HEK293 (cell line): ENCODE measurements around the gene ZSCAN25.

Experiments
- CTCF ChIP-seq: fragments of 450-650 bp; formaldehyde crosslinking; IDR thresholded peaks from 2 replicates; pipeline ENCODE4 v1.5.1; 2016; ENCODE audit warnings: missing biosample characterization, missing genetic modification characterization
- GLI4 ChIP-seq: fragments of 450-650 bp; formaldehyde crosslinking; IDR thresholded peaks from 2 replicates; pipeline ENCODE4 v1.5.1; 2016; ENCODE audit warnings: missing biosample characterization, missing genetic modification characterization
- KLF9 ChIP-seq: fragments of 450-650 bp; formaldehyde crosslinking; IDR thresholded peaks from 2 replicates; pipeline ENCODE4 v1.5.1; 2016; ENCODE audit warnings: missing biosample characterization, missing genetic modification characterization, low read depth
- ZNF157 ChIP-seq: fragments of 450-650 bp; formaldehyde crosslinking; IDR thresholded peaks from 2 replicates; pipeline ENCODE4 v1.5.1; 2016; ENCODE audit warnings: missing biosample characterization, missing genetic modification characterization
- TF ChIP-seq, protein P1 (sequence below): fragments of 450-650 bp; formaldehyde crosslinking; IDR thresholded peaks from 2 replicates; pipeline ENCODE4 v1.5.1; 2016; ENCODE audit warnings: missing biosample characterization, missing genetic modification characterization, low read depth
- TF ChIP-seq, protein P2 (sequence below): fragments of 450-650 bp; formaldehyde crosslinking; IDR thresholded peaks from 2 replicates; pipeline ENCODE4 v1.5.1; 2016; ENCODE audit warnings: missing biosample characterization, missing genetic modification characterization

DNA sequence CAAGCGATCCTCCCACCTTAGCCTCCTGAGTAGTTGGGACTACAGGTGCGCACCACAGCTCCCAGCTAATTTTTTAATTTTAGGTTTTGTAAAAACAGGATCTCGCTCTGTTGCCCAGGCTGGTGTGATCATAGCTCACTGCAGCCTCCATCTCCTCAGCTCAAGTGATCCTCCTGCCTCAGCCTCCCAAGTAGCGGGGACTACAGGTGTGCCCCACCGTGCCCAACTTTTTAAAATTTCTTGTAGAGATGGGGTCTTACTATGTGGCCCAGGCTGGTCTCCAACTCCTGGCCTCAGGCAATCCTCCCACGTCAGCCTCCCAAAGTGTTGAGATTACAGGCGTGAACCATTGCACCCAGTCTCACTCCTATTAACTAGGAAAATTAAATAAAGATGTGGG, 11.2 kb upstream of the ZSCAN25 start:
- TF ChIP-seq KLF9 (no peak), ZNF157 (no peak), CTCF (tag by site-specific recombination) (no peak), GLI4 (no peak)
- TF ChIP-seq, protein P1, sequence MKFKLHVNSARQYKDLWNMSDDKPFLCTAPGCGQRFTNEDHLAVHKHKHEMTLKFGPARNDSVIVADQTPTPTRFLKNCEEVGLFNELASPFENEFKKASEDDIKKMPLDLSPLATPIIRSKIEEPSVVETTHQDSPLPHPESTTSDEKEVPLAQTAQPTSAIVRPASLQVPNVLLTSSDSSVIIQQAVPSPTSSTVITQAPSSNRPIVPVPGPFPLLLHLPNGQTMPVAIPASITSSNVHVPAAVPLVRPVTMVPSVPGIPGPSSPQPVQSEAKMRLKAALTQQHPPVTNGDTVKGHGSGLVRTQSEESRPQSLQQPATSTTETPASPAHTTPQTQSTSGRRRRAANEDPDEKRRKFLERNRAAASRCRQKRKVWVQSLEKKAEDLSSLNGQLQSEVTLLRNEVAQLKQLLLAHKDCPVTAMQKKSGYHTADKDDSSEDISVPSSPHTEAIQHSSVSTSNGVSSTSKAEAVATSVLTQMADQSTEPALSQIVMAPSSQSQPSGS (tag by site-specific recombination), result no peak
- TF ChIP-seq, protein P2, sequence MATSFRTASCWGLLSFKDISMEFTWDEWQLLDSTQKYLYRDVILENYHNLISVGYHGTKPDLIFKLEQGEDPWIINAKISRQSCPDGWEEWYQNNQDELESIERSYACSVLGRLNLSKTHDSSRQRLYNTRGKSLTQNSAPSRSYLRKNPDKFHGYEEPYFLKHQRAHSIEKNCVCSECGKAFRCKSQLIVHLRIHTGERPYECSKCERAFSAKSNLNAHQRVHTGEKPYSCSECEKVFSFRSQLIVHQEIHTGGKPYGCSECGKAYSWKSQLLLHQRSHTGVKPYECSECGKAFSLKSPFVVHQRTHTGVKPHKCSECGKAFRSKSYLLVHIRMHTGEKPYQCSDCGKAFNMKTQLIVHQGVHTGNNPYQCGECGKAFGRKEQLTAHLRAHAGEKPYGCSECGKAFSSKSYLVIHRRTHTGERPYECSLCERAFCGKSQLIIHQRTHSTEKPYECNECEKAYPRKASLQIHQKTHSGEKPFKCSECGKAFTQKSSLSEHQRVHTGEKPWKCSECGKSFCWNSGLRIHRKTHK (tag by site-specific recombination), result no peak
